ENCODE results near the gene HES6.
A peak's percentile ranks its signal among the peaks of the same experiment; 100 is the strongest.
"Not testable (repeated sequence)": the region's sequence is repeated elsewhere in the genome, so short reads cannot be mapped to it uniquely, and the experiment has no call there.

Gene HES6

GRCh38 chr2:238239863-238240756 is at the start of gene HES6:
HES6 (minus strand) TSS chr2:238240038; CDS start chr2:238239905, 133 bp downstream.
- DNase-seq (ENCODE audit: low spot score): peak; percentile 85

- DNase-seq (ENCODE audit: low spot score): no peak
Observed at GRCh38 chr2:238289574-238289973, 49.7 kb upstream of the HES6 start.

DNA sequence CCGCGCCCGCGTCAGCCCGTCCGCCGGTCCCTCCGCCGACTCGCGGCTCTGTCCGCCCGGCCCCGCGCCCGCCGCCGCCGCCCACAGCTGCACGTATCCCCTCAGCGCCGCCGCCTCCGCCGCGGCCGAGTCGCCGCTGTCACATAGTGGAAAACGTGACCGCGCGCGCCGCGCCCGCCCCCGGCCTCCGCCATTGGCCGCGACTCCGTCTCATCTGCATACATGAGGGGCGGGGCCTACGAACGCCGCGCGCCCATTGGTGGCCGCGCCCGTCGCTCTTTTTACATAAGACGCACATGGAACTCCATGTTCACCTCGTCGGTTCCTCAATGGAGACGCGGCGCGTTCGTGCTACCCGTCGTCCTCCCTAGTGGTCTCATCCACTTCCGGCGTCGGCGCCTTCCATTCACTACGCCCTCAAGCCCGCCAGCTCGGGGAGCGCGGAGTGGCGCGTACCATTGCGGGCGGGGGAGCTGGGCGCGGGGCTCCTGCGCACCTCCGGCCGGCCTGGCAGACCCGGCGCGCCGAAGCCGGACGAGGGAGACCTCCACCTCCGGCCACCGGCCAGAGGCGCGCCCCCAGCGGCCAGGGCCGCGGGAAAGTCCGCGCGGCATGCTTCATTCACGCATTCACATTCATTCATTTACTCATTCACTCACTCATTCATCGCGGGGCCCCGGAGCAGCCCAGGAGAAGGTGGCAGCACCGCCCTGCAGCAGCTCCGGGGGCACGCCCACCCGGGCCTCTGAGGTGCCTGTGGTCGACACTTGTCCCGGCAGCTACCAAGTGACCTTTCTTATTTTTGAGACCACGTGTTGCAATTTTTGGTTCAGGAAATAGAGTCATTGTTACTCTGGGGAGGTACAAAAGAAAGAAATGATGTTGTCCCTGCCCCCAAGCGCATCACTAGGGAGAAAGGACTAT is 49.1 kb upstream of the HES6 start:
- DNase-seq (ENCODE audit: low spot score): peak; percentile 97

DNA sequence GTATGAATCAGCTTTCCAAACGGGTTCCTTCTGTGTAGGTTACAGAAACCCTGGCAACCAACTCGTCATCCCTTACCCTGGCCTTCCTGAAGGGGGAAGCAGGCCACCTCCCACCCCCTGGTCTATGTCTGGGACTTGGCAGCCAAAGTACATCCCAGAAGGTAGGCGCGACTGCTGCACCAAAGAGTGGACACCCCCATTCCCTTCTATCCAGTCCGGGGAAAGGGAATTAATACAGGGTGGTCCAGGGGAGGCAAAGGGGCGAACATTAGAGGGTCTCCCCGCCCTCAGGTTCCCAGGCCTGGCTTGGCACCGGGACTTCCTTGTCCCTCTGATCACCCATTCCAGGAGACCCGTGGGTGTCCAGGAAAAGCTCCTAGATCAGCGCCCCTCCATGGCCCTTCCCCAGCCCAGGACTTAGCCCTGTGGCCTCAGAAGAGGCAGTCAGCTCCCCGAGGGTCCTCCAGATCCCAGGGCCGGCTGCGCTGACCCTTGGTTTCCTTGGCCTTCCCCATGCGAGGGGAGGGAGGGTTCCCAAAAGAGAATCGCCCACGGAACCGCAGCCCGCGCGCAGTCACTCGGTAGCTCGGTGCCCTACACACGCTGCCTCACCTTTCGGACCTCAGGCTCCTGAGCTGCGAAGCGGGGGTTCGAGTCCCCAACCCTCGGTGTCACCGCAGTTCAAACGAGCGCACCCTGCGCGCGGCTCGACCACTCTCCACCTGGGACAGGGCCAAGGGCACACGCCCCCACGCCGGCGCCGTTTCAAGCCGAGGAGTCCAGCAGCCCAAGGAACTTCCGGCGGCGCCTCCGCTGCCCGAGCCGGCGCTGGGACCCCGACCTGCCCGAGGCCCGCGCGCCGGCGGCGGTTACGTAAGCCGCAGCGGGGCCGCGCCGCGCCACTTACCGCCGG is 48.2 kb upstream of the HES6 start, which contains the start of gene PER2:
Gene PER2 (minus strand): TSS at position 874 of the 913 bp plus-strand sequence. CDS start 10,674 bp downstream, outside the sequence.
- peak; percentile 54 for DNase-seq (ENCODE audit: low spot score)

DNA sequence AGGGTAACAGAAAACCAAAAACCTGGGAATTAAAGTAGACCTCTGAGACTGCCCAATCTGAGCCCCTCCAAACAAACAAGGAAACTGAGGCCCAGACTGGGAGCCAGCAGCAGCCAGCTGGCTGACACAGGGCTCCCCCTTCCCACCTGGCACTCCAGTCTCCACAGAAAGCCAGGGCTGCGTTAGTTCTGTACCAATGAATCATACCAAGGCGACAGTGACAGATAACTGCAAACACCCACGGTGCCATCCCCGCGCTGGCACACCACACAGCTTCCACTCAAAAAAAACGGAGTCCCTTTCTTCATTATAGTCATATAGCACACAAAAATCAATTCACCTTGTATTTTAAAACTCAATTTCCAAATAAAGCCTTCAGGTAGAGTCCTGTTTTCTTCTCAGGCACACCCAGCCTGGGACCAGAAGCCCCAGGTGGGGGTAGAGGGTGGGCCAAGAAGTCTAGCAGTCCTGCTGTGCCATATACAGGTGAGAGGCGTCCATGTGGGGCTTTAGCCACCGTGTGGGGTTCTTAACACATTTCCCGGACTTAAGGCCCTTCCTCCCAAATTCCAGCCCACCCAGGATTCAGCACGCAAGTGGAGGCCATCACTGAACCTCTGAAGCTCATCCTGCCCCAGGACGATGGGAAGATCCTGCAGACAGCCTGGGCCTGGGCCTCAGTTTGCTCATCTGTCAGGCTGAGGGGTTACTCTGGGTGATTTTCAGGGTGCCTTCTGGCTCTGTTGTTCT is 47.3 kb upstream of the HES6 start:
- DNase-seq (ENCODE audit: low spot score): no peak

GRCh38 chr2:238286551-238286950 is 46.7 kb upstream of the HES6 start:
- DNase-seq (ENCODE audit: low spot score): no peak

DNA sequence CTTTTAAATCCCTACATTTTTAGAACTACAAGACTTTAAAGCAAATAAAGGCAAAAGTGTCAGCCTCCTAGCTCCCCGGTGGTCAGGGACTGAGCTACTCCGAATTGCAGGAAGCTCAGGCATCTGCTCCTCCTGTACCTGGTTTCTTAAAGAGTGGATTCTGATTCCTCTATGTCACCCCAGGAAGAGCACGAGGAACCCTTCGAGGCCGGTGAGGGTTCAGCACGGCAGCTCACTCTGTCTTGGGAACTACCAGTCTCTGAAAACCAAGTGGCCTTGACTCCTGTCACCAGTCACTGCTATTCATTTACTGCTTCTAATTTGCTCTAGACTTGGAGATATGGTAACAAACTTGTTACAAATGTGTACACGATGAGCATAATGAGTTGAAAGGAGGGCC is 46.3 kb upstream of the HES6 start:
- DNase-seq (ENCODE audit: low spot score): no peak

- DNase-seq (ENCODE audit: low spot score): peak; percentile 68
Observed at GRCh38 chr2:238285653-238286082, 45.8 kb upstream of the HES6 start.

- DNase-seq (ENCODE audit: low spot score): no peak
Observed at GRCh38 chr2:238284802-238285515, 45.1 kb upstream of the HES6 start.

GRCh38 chr2:238282861-238283738 is 43.3 kb upstream of the HES6 start:
- no peak for DNase-seq (ENCODE audit: low spot score)

DNA sequence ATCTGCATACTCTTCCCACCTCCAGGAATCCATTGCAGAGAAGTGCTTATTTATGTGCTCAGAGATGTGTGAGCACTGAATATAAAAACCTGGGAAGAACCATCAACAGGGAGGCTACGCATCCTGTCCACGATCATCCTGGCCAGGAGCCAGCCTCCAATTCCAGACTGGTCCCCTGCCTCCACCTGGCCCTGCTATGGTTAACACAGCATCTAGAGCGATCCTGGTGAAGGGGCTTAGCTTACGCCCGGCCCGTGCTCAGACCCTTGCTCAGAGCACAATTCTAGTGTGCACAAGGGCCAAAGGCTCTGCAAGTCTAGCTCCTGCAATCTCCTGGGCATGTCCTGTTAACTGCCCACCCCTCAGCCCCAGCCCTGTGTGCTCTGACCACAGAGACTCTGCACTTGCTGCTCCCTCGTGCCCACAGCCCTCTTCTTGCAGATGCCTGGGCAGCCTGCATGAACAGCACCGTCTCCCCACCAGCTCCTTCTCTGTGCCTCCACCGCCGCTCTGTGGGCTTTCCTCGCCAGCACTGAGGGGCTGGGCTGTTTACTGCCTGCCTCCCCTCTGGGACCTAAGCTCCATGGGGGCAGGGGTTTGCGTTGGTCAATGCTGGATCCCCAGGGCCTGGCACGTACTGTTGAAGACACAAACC is 42.1 kb upstream of the HES6 start:
- DNase-seq (ENCODE audit: low spot score): no peak

- no peak for DNase-seq (ENCODE audit: low spot score)
Observed at GRCh38 chr2:238280083-238280825, 40.4 kb upstream of the HES6 start.

GRCh38 chr2:238279324-238279682 is 39.5 kb upstream of the HES6 start:
- DNase-seq (ENCODE audit: low spot score): no peak

- no peak for DNase-seq (ENCODE audit: low spot score)
Observed at GRCh38 chr2:238278626-238279323, 38.9 kb upstream of the HES6 start.

DNA sequence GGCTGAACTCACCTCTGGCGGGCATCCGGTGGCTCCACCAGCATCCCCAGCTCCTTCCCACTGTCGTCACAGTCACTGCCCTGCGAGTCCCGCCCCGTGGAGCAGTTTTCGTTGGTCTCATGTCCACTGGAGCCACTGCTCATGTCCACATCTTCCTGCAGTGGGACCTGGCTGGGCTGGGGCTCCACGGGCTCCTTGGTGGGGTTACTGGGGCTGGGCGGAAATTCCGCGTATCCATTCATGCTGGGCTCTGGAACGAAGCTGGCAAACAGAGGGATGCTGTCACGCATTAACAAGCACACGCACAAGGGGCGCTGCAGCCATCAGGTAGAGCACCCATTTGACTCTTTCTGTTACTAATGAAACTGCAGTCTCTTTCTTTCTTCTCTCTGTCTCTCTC is 37.9 kb upstream of the HES6 start:
- DNase-seq (ENCODE audit: low spot score): no peak

- no peak for DNase-seq (ENCODE audit: low spot score)
Observed at GRCh38 chr2:238274152-238274865, 34.5 kb upstream of the HES6 start.

DNA sequence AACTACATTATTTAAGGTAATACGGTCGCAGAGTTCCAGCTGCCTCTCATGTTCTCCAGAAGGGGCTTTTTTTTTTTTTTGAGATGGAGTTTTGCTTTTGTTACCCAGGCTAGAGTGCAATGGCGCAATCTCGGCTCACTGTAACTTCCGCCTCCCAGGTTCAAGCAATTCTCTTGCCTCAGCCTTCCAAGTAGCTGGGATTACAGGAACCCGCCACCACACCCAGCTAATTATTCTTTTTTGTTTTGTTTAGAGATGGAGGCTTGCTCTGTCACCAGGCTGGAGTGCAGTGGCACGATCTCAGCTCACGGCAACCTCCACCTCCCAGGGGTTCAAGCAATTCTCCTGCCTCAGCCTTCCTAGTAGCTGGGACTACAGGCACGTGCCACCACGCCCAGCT is 33.6 kb upstream of the HES6 start:
- not testable (repeated sequence) for DNase-seq (ENCODE audit: low spot score)

All from SW480 (cell line).